ENCODE data around the gene FOXK1.

FOXK1 gene

GRCh38 chr7:4758791-4759190 is 76.7 kb downstream of the FOXK1 start:
- TF ChIP-seq, protein P1, sequence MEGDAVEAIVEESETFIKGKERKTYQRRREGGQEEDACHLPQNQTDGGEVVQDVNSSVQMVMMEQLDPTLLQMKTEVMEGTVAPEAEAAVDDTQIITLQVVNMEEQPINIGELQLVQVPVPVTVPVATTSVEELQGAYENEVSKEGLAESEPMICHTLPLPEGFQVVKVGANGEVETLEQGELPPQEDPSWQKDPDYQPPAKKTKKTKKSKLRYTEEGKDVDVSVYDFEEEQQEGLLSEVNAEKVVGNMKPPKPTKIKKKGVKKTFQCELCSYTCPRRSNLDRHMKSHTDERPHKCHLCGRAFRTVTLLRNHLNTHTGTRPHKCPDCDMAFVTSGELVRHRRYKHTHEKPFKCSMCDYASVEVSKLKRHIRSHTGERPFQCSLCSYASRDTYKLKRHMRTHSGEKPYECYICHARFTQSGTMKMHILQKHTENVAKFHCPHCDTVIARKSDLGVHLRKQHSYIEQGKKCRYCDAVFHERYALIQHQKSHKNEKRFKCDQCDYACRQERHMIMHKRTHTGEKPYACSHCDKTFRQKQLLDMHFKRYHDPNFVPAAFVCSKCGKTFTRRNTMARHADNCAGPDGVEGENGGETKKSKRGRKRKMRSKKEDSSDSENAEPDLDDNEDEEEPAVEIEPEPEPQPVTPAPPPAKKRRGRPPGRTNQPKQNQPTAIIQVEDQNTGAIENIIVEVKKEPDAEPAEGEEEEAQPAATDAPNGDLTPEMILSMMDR (IDR thresholded peaks at IDR 0.05; ENCODE audit: low read depth, low read length) = no peak
- no peak for TF ChIP-seq EZH2phosphoT487 (IDR thresholded peaks at IDR 0.05; ENCODE audit: low read depth)
- no peaks in the 10 kb centered on the region for H3K27me3 ChIP-seq (ENCODE audit: low read depth, low read length)
- H3K9me3 ChIP-seq (ENCODE audit: insufficient read depth, low read length) = no peaks in the 10 kb centered on the region
- H3K4me1 ChIP-seq (ENCODE audit: low read length) = peaks cover 3% of the 10 kb centered on the region; the same call in 1 of the 2 replicates
- H3K4me3 ChIP-seq (ENCODE audit: low read length) = no peak overlapping the region
- H4K20me1 ChIP-seq (ENCODE audit: insufficient read depth, low read length) = 0 out of 2 replicates have a peak, but pooled peaks cover under 1% of the 10 kb centered on the region
- no peak overlapping the region for H3K27ac ChIP-seq (ENCODE audit: low read length)
- H2AFZ ChIP-seq (ENCODE audit: low read depth, low read length) = no peak overlapping the region
- peaks cover 10% of the 10 kb centered on the region for H3K36me3 ChIP-seq (replicated peaks; ENCODE audit: low read depth, low read length)
- no peak overlapping the region for H3K9ac ChIP-seq (ENCODE audit: low read length)
- no peak overlapping the region for H3K4me2 ChIP-seq (ENCODE audit: low read length)
- H3K79me2 ChIP-seq (ENCODE audit: low read length) = no peaks in the 10 kb centered on the region

- no peaks in the 10 kb centered on the region for H3K79me2 ChIP-seq (ENCODE audit: low read length)
- peaks cover 10% of the 10 kb centered on the region for H3K36me3 ChIP-seq (replicated peaks; ENCODE audit: low read depth, low read length)
- H3K9me3 ChIP-seq (ENCODE audit: insufficient read depth, low read length) = no peaks in the 10 kb centered on the region
- H3K4me3 ChIP-seq (ENCODE audit: low read length) = no peak overlapping the region
- no peaks in the 10 kb centered on the region for H3K27me3 ChIP-seq (ENCODE audit: low read depth, low read length)
- H3K4me1 ChIP-seq (ENCODE audit: low read length) = peaks cover 3% of the 10 kb centered on the region; the same call in 1 of the 2 replicates
- TF ChIP-seq, protein P1 (IDR thresholded peaks at IDR 0.05; ENCODE audit: low read depth, low read length) = no peak
- H3K9ac ChIP-seq (ENCODE audit: low read length) = no peak overlapping the region
- H3K27ac ChIP-seq (ENCODE audit: low read length) = no peak overlapping the region
- no peak overlapping the region for H2AFZ ChIP-seq (ENCODE audit: low read depth, low read length)
- H4K20me1 ChIP-seq (ENCODE audit: insufficient read depth, low read length) = no peaks in the 10 kb centered on the region
- H3K4me2 ChIP-seq (ENCODE audit: low read length) = no peak overlapping the region
These were observed 77.1 kb downstream of the FOXK1 start for GRCh38 chr7:4759211-4759610.

- H3K4me2 ChIP-seq (ENCODE audit: low read length) = no peak overlapping the region
- H3K4me3 ChIP-seq (ENCODE audit: low read length) = no peak overlapping the region
- H3K79me2 ChIP-seq (ENCODE audit: low read length) = no peaks in the 10 kb centered on the region
- no peaks in the 10 kb centered on the region for H3K9me3 ChIP-seq (ENCODE audit: insufficient read depth, low read length)
- H2AFZ ChIP-seq (ENCODE audit: low read depth, low read length) = no peak overlapping the region
- H4K20me1 ChIP-seq (ENCODE audit: insufficient read depth, low read length) = no peaks in the 10 kb centered on the region
- peaks cover 3% of the 10 kb centered on the region; the same call in 1 of the 2 replicates for H3K4me1 ChIP-seq (ENCODE audit: low read length)
- H3K27ac ChIP-seq (ENCODE audit: low read length) = no peak overlapping the region
- H3K27me3 ChIP-seq (ENCODE audit: low read depth, low read length) = no peaks in the 10 kb centered on the region
- no peak overlapping the region for H3K9ac ChIP-seq (ENCODE audit: low read length)
- TF ChIP-seq EZH2phosphoT487 (IDR thresholded peaks at IDR 0.05; ENCODE audit: low read depth) = no peak
- TF ChIP-seq, protein P1 (IDR thresholded peaks at IDR 0.05; ENCODE audit: low read depth, low read length) = no peak
- H3K36me3 ChIP-seq (replicated peaks; ENCODE audit: low read depth, low read length) = peaks cover 3% of the 10 kb centered on the region
These were observed 78.9 kb downstream of the FOXK1 start for GRCh38 chr7:4760952-4761351.

- no peak overlapping the region for H3K4me3 ChIP-seq (ENCODE audit: low read length)
- no peak overlapping the region for H3K27ac ChIP-seq (ENCODE audit: low read length)
- no peaks in the 10 kb centered on the region for H3K9me3 ChIP-seq (ENCODE audit: insufficient read depth, low read length)
- TF ChIP-seq, protein P1 (IDR thresholded peaks at IDR 0.05; ENCODE audit: low read depth, low read length) = no peak
- TF ChIP-seq EZH2phosphoT487 (IDR thresholded peaks at IDR 0.05; ENCODE audit: low read depth) = no peak
- H3K9ac ChIP-seq (ENCODE audit: low read length) = no peak overlapping the region
- H4K20me1 ChIP-seq (ENCODE audit: insufficient read depth, low read length) = no peaks in the 10 kb centered on the region
- no peaks in the 10 kb centered on the region for H3K36me3 ChIP-seq (replicated peaks; ENCODE audit: low read depth, low read length)
- peaks cover 3% of the 10 kb centered on the region; the same call in 1 of the 2 replicates for H3K4me1 ChIP-seq (ENCODE audit: low read length)
- no peak overlapping the region for H2AFZ ChIP-seq (ENCODE audit: low read depth, low read length)
- H3K79me2 ChIP-seq (ENCODE audit: low read length) = no peaks in the 10 kb centered on the region
- H3K27me3 ChIP-seq (ENCODE audit: low read depth, low read length) = no peaks in the 10 kb centered on the region
- no peak overlapping the region for H3K4me2 ChIP-seq (ENCODE audit: low read length)
These were observed 80.3 kb downstream of the FOXK1 start for GRCh38 chr7:4762121-4763055.
